GM18868 (cell line): ENCODE measurements around the gene ADIG.
A peak's percentile ranks its signal among the peaks of the same experiment; 100 is the strongest.

ENCODE experiments used
- ATAC-seq: cut with Tn5 transposase; IDR thresholded peaks from one replicate; pipeline ENCODE4 v1.9.1; 2021; ENCODE audit warnings: mild to moderate bottlenecking, moderate library complexity; ENCODE audit not compliant: unreplicated experiment

The ADIG gene

GRCh38 chr20:38628580-38629470 is 47.8 kb downstream of the ADIG start:
- no peak for ATAC-seq

- no peak for ATAC-seq
Measured at GRCh38 chr20:38629979-38630378, 49.0 kb downstream of the ADIG start.

- no peak for ATAC-seq
Measured at GRCh38 chr20:38630727-38631126, 49.7 kb downstream of the ADIG start.

- ATAC-seq: no peak
Measured at GRCh38 chr20:38631155-38632022, 50.4 kb downstream of the ADIG start.

GRCh38 chr20:38633577-38634093 is 52.6 kb downstream of the ADIG start:
- peak; percentile 70 for ATAC-seq

GRCh38 chr20:38635721-38636288 is 54.8 kb downstream of the ADIG start:
- no peak for ATAC-seq
